HCT116 (cell line): ENCODE data around the gene SDC1. TPM values are rescaled to one million over a fixed set of nuclear protein-coding genes. Genes with fewer than 3 reads are reported as not detected.

ENCODE experiments used
- ATAC-seq: fragments of 200-7000 bp; cut with Tn5 transposase; 2 replicates; pipeline ENCODE4 v1.9.1; 2020; ENCODE audit warnings: mild to moderate bottlenecking, moderate library complexity
- BruUV-seq: library from RNA; stranded (reverse); fragments of 400-500 nt; replicated peaks from 2 replicates; lab custom pipeline; 2021; lab: Mats Ljungman, UMichigan
- CTCF ChIA-PET: fragments of 300-600 bp; sonication (Branson Sonifier 250); formaldehyde crosslinking; loops from one replicate; lab custom pipeline; 2021; ENCODE audit warnings: antibody characterized with exemption; lab: Charles Lee
- POLR2A ChIA-PET: fragments of 300-600, 350-600 bp; sonication (Branson Sonifier 250); formaldehyde crosslinking; loops from one replicate; lab custom pipeline; 2021; ENCODE audit warnings: antibody characterized with exemption; lab: Charles Lee
- RAD21 ChIA-PET, 2 experiments: fragments of 300-600 bp; sonication (Branson Sonifier 250); formaldehyde crosslinking; loops; one replicate each; lab custom pipeline; 2023; ENCODE audit warnings: low total read pairs in 2 of 2; ENCODE audit not compliant: uncharacterized antibody in 2 of 2, unreplicated experiment in 2 of 2, low non-redundant PET in 1 of 2; lab: Charles Lee
- DNase-seq: peaks from one replicate; pipeline ENCODE4 v3.0.0-alpha.2; 2010; ENCODE audit warnings: low read depth, low spot score
- H2AFZ ChIP-seq: fragments of 200-600 bp; shearing (Covaris generic), sonication (generic); 2 replicates; pipeline ENCODE4 v1.6.1; 2017; ENCODE audit warnings: low read depth, mixed run types, mixed read lengths, antibody characterized with exemption, low read length; ENCODE audit not compliant: poor library complexity, severe bottlenecking
- H3K27ac ChIP-seq: 2 replicates; pipeline ENCODE4 v1.5.1; 2012; ENCODE audit warnings: low read depth, low read length
- H3K27me3 ChIP-seq: fragments of 200-600 bp; sonication (generic); 2 replicates; pipeline ENCODE4 v1.6.1; 2016; ENCODE audit warnings: mixed run types, low read length, mixed read lengths; ENCODE audit not compliant: insufficient read depth
- H3K36me3 ChIP-seq, 2 experiments: fragments of 200-500 bp in 1 of 2; fragments of 200-600 bp in 1 of 2; sonication (Bioruptor generic) in 1 of 2; sonication (generic) in 1 of 2; 2 replicates each; pipeline versions ENCODE4 v1.5.1 to v1.6.1; 2014 to 2016; ENCODE audit warnings: low read length in 2 of 2, inconsistent platforms in 1 of 2, mixed read lengths in 1 of 2, mixed run types in 1 of 2; ENCODE audit not compliant: insufficient read depth in 2 of 2, control insufficient read depth in 1 of 2
- H3K4me1 ChIP-seq, 2 experiments: fragments of 200-600 bp in 1 of 2; sonication (generic) in 1 of 2; 2 replicates each; pipeline versions ENCODE4 v1.5.1 to v1.6.1; 2012 to 2017; ENCODE audit warnings: low read length in 2 of 2, inconsistent platforms in 1 of 2, mild to moderate bottlenecking in 1 of 2, mixed read lengths in 1 of 2, mixed run types in 1 of 2, moderate library complexity in 1 of 2; ENCODE audit not compliant: insufficient read depth in 2 of 2, control insufficient read depth in 1 of 2
- H3K4me2 ChIP-seq: fragments of 200-600 bp; sonication (generic); 2 replicates; pipeline ENCODE4 v1.6.1; 2017; ENCODE audit warnings: mixed run types, low read length, mixed read lengths
- H3K4me3 ChIP-seq, 2 experiments: fragments of 200-600 bp in 1 of 2; sonication (generic) in 1 of 2; replicated peaks in 1 of 2; 2 replicates each; pipeline ENCODE4 v1.5.1; 2011 to 2016; ENCODE audit warnings: low read length in 2 of 2, control low read depth in 1 of 2, low read depth in 1 of 2, mild to moderate bottlenecking in 1 of 2, mixed read lengths in 1 of 2, mixed run types in 1 of 2
- H3K79me2 ChIP-seq: fragments of 200-600 bp; sonication (generic); 2 replicates; pipeline ENCODE4 v1.6.1; 2017; ENCODE audit warnings: mild to moderate bottlenecking, mixed run types, low read length, moderate library complexity, mixed read lengths; ENCODE audit not compliant: insufficient read depth
- H3K9ac ChIP-seq: fragments of 200-600 bp; sonication (generic); 2 replicates; pipeline ENCODE4 v1.6.1; 2016; ENCODE audit warnings: low read length, mixed read lengths
- H3K9me2 ChIP-seq: fragments of 200-600 bp; sonication (generic), shearing (Covaris generic); 2 replicates; pipeline ENCODE4 v1.6.1; 2017; ENCODE audit warnings: mixed run types, mild to moderate bottlenecking, moderate library complexity; ENCODE audit not compliant: insufficient read depth
- H3K9me3 ChIP-seq, 2 experiments: fragments of 200-500 bp in 1 of 2; fragments of 200-600 bp in 1 of 2; sonication (Bioruptor generic) in 1 of 2; sonication (generic) in 1 of 2; 2 replicates each; pipeline ENCODE4 v1.6.1; 2014 to 2017; ENCODE audit warnings: low read length in 2 of 2, mixed read lengths in 2 of 2, inconsistent platforms in 1 of 2, low read depth in 1 of 2, mild to moderate bottlenecking in 1 of 2, mixed run types in 1 of 2, moderate library complexity in 1 of 2; ENCODE audit not compliant: control insufficient read depth in 1 of 2, insufficient read depth in 1 of 2
- H4K20me1 ChIP-seq: fragments of 200-600 bp; sonication (generic), shearing (Covaris generic); 2 replicates; pipeline ENCODE4 v1.6.1; 2017; ENCODE audit warnings: mixed run types, mild to moderate bottlenecking, moderate library complexity; ENCODE audit not compliant: insufficient read depth
- CBX3 ChIP-seq: IDR thresholded peaks from 2 replicates; pipeline ENCODE4 v1.6.1; 2012; ENCODE audit warnings: low read depth
- CEBPB ChIP-seq: IDR thresholded peaks from 2 replicates; pipeline ENCODE4 v1.6.1; 2012; ENCODE audit warnings: low read depth
- EGR1 ChIP-seq: IDR thresholded peaks from 2 replicates; pipeline ENCODE4 v1.6.1; 2012; ENCODE audit warnings: low read depth
- ELF1 ChIP-seq: IDR thresholded peaks from 2 replicates; pipeline ENCODE4 v1.6.1; 2012; ENCODE audit warnings: low read depth, borderline replicate concordance
- FOSL1 ChIP-seq: IDR thresholded peaks from 2 replicates; pipeline ENCODE4 v1.6.1; 2012; ENCODE audit warnings: low read depth
- POLR2A ChIP-seq: IDR thresholded peaks from 2 replicates; pipeline ENCODE4 v1.7.0; 2011; ENCODE audit warnings: borderline replicate concordance; ENCODE audit not compliant: insufficient read depth, insufficient read length; ENCODE audit errors: extremely low read depth
- POLR2AphosphoS5 ChIP-seq: IDR thresholded peaks from 2 replicates; pipeline ENCODE4 v1.6.1; 2011; ENCODE audit warnings: mild to moderate bottlenecking, low read depth, low read length, moderate library complexity
- SIN3A ChIP-seq: IDR thresholded peaks from 2 replicates; pipeline ENCODE4 v1.6.1; 2012; ENCODE audit warnings: low read depth
- SRF ChIP-seq: IDR thresholded peaks from 2 replicates; pipeline ENCODE4 v1.6.1; 2012; ENCODE audit warnings: low read depth
- YY1 ChIP-seq: IDR thresholded peaks from 2 replicates; pipeline ENCODE4 v1.6.1; 2011; ENCODE audit warnings: low read length, low read depth, moderate library complexity, mild to moderate bottlenecking; ENCODE audit not compliant: insufficient replicate concordance; ENCODE audit errors: extremely low read depth
- ZBTB33 ChIP-seq: IDR thresholded peaks from 2 replicates; pipeline ENCODE4 v1.6.1; 2011; ENCODE audit warnings: mild to moderate bottlenecking, low read length, moderate library complexity; ENCODE audit not compliant: insufficient replicate concordance; ENCODE audit errors: extremely low read depth
- ZFX ChIP-seq: fragments of 450-650 bp; IDR thresholded peaks from 2 replicates; pipeline ENCODE4 v1.6.1; 2017
- intact Hi-C: fragments of 100-400 bp; cut with micrococcal nuclease; formaldehyde crosslinking; loops from 2 replicates; pipeline ENCODE4 v1.10.0; 2022
- total RNA-seq: library from RNA; stranded (reverse); gene quantifications from one replicate; pipeline ENCODE4 v1.2.1, GENCODE V29; 2021; ENCODE audit not compliant: unreplicated experiment
- TF ChIP-seq, protein P1 (sequence below): IDR thresholded peaks from 2 replicates; pipeline ENCODE4 v1.6.1; 2012; ENCODE audit warnings: low read depth
- TF ChIP-seq, protein P2 (sequence below), 3 experiments: fragments of 200-600 bp in 1 of 3; sonication (generic) in 1 of 3; IDR thresholded peaks in 2 of 3; conservative IDR thresholded peaks in 1 of 3; 2 replicates each; pipeline ENCODE4 v1.5.1; 2012 to 2017; ENCODE audit warnings: low read depth in 2 of 3, low read length in 2 of 3, antibody characterized with exemption in 1 of 3, borderline replicate concordance in 1 of 3, control low read depth in 1 of 3, mild to moderate bottlenecking in 1 of 3, mixed read lengths in 1 of 3, mixed run types in 1 of 3, moderate library complexity in 1 of 3; ENCODE audit not compliant: insufficient read depth in 1 of 3

SDC1 gene
- total RNA-seq, 1 experiment from 2014 or later = 32.0 TPM

DNA sequence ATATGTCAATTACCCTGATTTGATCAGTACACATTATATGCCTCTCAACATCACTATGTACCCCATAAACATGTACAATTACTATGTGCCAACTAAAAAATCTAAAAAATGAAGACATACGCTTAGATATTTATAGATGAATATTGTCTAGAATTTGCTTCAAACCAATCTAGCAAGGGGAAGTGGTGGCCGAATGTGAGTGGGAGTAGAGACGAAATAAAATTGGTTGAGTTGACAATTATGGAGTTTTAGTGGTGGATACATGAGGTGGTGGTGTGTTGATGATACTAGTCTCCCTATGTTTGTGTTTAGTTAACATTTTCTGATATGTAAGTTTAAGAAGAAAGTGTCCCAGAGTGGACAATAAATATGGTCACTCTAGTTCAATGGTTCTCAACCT lies 49.0 kb downstream of the SDC1 start:
- intact Hi-C loops = no loop called here
- Histone ChIP-seq H3K36me3 (no peaks in the 10 kb centered on the region), H4K20me1 (no peaks in the 10 kb centered on the region), H3K4me2 (no peak overlapping the region), H3K9me3 (no peaks in the 10 kb centered on the region), H3K27me3 (no peaks in the 10 kb centered on the region), H3K9me2 (no peaks in the 10 kb centered on the region), H3K9ac (no peak overlapping the region), H3K4me3 (no peak overlapping the region), H3K4me1 (peaks cover 0 to 5% of the 10 kb centered on the region in 2 experiments; a peak in 1 of 4 replicates), H3K27ac (no peak overlapping the region), H3K79me2 (no peaks in the 10 kb centered on the region), H2AFZ (no peak overlapping the region)
- POLR2A ChIA-PET = no interaction called here
- ATAC-seq (no peak), DNase-seq (no peak)
- CTCF ChIA-PET = no interaction called here
- RAD21 ChIA-PET = no interaction called here
- TF ChIP-seq EGR1 = no peak
- TF ChIP-seq, protein P1, sequence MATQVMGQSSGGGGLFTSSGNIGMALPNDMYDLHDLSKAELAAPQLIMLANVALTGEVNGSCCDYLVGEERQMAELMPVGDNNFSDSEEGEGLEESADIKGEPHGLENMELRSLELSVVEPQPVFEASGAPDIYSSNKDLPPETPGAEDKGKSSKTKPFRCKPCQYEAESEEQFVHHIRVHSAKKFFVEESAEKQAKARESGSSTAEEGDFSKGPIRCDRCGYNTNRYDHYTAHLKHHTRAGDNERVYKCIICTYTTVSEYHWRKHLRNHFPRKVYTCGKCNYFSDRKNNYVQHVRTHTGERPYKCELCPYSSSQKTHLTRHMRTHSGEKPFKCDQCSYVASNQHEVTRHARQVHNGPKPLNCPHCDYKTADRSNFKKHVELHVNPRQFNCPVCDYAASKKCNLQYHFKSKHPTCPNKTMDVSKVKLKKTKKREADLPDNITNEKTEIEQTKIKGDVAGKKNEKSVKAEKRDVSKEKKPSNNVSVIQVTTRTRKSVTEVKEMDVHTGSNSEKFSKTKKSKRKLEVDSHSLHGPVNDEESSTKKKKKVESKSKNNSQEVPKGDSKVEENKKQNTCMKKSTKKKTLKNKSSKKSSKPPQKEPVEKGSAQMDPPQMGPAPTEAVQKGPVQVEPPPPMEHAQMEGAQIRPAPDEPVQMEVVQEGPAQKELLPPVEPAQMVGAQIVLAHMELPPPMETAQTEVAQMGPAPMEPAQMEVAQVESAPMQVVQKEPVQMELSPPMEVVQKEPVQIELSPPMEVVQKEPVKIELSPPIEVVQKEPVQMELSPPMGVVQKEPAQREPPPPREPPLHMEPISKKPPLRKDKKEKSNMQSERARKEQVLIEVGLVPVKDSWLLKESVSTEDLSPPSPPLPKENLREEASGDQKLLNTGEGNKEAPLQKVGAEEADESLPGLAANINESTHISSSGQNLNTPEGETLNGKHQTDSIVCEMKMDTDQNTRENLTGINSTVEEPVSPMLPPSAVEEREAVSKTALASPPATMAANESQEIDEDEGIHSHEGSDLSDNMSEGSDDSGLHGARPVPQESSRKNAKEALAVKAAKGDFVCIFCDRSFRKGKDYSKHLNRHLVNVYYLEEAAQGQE = no peak
- TF ChIP-seq SIN3A = no peak
- TF ChIP-seq POLR2AphosphoS5 = no peak
- BruUV-seq = no TSS peak

- Histone ChIP-seq H3K9me3 (no peaks in the 10 kb centered on the region), H4K20me1 (no peaks in the 10 kb centered on the region), H3K4me1 (peaks cover 0 to 5% of the 10 kb centered on the region in 2 experiments; a peak in 1 of 4 replicates), H3K4me2 (no peak overlapping the region), H3K9ac (no peak overlapping the region), H3K79me2 (no peaks in the 10 kb centered on the region), H2AFZ (no peak overlapping the region), H3K4me3 (no peak overlapping the region), H3K36me3 (no peaks in the 10 kb centered on the region), H3K27me3 (no peaks in the 10 kb centered on the region), H3K9me2 (no peaks in the 10 kb centered on the region), H3K27ac (no peak overlapping the region)
- DNase-seq (no peak), ATAC-seq (no peak)
- CTCF ChIA-PET = no interaction called here
- no TSS peak for BruUV-seq
- POLR2A ChIA-PET = no interaction called here
- intact Hi-C loops = no loop called here
- RAD21 ChIA-PET = no interaction called here
- no peak for TF ChIP-seq POLR2AphosphoS5
- no peak for TF ChIP-seq ZFX
- TF ChIP-seq, protein P2, sequence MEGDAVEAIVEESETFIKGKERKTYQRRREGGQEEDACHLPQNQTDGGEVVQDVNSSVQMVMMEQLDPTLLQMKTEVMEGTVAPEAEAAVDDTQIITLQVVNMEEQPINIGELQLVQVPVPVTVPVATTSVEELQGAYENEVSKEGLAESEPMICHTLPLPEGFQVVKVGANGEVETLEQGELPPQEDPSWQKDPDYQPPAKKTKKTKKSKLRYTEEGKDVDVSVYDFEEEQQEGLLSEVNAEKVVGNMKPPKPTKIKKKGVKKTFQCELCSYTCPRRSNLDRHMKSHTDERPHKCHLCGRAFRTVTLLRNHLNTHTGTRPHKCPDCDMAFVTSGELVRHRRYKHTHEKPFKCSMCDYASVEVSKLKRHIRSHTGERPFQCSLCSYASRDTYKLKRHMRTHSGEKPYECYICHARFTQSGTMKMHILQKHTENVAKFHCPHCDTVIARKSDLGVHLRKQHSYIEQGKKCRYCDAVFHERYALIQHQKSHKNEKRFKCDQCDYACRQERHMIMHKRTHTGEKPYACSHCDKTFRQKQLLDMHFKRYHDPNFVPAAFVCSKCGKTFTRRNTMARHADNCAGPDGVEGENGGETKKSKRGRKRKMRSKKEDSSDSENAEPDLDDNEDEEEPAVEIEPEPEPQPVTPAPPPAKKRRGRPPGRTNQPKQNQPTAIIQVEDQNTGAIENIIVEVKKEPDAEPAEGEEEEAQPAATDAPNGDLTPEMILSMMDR (IDR thresholded peaks at IDR 0.05 in 2 of 3, conservative IDR thresholded peaks at IDR 0.05 in 1 of 3; ENCODE audit: borderline replicate concordance in 1 of 3, insufficient read depth in 1 of 3, low read depth in 2 of 3, low read length in 2 of 3) = no peak
- no peak for TF ChIP-seq FOSL1
- TF ChIP-seq CBX3 = no peak
- TF ChIP-seq CEBPB = no peak
- no peak for TF ChIP-seq POLR2A
- no peak for TF ChIP-seq YY1
- TF ChIP-seq SRF = no peak
- no peak for TF ChIP-seq ELF1
- no peak for TF ChIP-seq EGR1
- no peak for TF ChIP-seq SIN3A
- no peak for TF ChIP-seq ZBTB33
Measured at GRCh38 chr2:20175267-20175666, 49.7 kb downstream of the SDC1 start.
